Lung (tissue), 12 donors: ENCODE measurements around the gene AUP1. TPM values are rescaled to one million over a fixed set of nuclear protein-coding genes. Genes with fewer than 3 reads are reported as not detected.

ENCODE experiments used
- ATAC-seq: fragments of 200-7000 bp; cut with Tn5 transposase; one replicate; pipeline ENCODE4 v1.9.1; 2020; ENCODE audit warnings: moderate number of reproducible peaks; ENCODE audit not compliant: insufficient read depth, low FRiP score
- DNase-seq, 3 donors: peaks; one replicate each; pipeline ENCODE4 v3.0.0-alpha.2; 2013 to 2017
- H3K27ac ChIP-seq, 2 donors: one replicate each; pipeline ENCODE4 v1.5.1; 2013; ENCODE audit warnings: mild to moderate bottlenecking in 2 of 2, moderate library complexity in 2 of 2, control low read depth in 1 of 2, inconsistent platforms in 1 of 2, low read depth in 1 of 2, low read length in 1 of 2
- H3K27me3 ChIP-seq, 3 donors: one replicate each; pipeline ENCODE4 v1.5.1; 2013; ENCODE audit warnings: low read length in 2 of 3; ENCODE audit not compliant: control insufficient read depth in 3 of 3, insufficient read depth in 3 of 3
- H3K36me3 ChIP-seq, 4 donors: one replicate each; pipeline ENCODE4 v1.5.1; 2013; ENCODE audit warnings: low read length in 4 of 4, mild to moderate bottlenecking in 1 of 4, moderate library complexity in 1 of 4; ENCODE audit not compliant: control insufficient read depth in 4 of 4, insufficient read depth in 4 of 4
- H3K4me1 ChIP-seq, 5 donors: one replicate each; pipeline ENCODE4 v1.5.1; 2013; ENCODE audit warnings: low read length in 5 of 5, mild to moderate bottlenecking in 2 of 5, moderate library complexity in 1 of 5; ENCODE audit not compliant: control insufficient read depth in 5 of 5, insufficient read depth in 5 of 5
- H3K4me3 ChIP-seq: one replicate; pipeline ENCODE4 v1.5.1; 2013; ENCODE audit warnings: mild to moderate bottlenecking, control low read depth, moderate library complexity
- H3K9ac ChIP-seq, 2 donors: one replicate each; pipeline ENCODE4 v1.5.1; 2013; ENCODE audit warnings: low read length in 2 of 2, control low read depth in 1 of 2; ENCODE audit not compliant: insufficient read depth in 1 of 2
- H3K9me3 ChIP-seq, 4 donors: one replicate each; pipeline ENCODE4 v1.5.1; 2013; ENCODE audit warnings: low read length in 3 of 4, mild to moderate bottlenecking in 1 of 4, moderate library complexity in 1 of 4; ENCODE audit not compliant: control insufficient read depth in 4 of 4, insufficient read depth in 3 of 4
- WGBS, 2 donors: extraction: QIAGEN DNeasy Blood & Tissue Kit; methylation state at CpG; one replicate each; pipeline ENCODE4 v1.1.7; 2013; 5-methylcytosine and 5-hydroxymethylcytosine counted together
- polyA plus RNA-seq, 2 donors: library from polyadenylated mRNA; stranded (reverse); fragments of 200-250 nt; gene quantifications; one replicate each; pipeline ENCODE4 v1.2.1, GENCODE V29; 2013
- total RNA-seq, 2 donors: library from RNA; depleted of rRNA in 1 of 2; stranded (reverse); fragments of >200 nt in 1 of 2; gene quantifications; one replicate each; pipeline ENCODE4 v1.2.1, GENCODE V29; 2014 to 2021
- TF ChIP-seq, protein P1 (sequence below): IDR thresholded peaks from 2 replicates; pipeline ENCODE4 v1.5.1; 2012; ENCODE audit warnings: mild to moderate bottlenecking; ENCODE audit errors: control extremely low read depth, extremely low read depth
- donor health status: control.
- donor health status: control.
- donor health status: Bipolar disorder and iron deficiency.
- donor health status: healthy.
- donor health status: DM: yes; HTN: yes; CAD: no.

The AUP1 gene
- total and polyA plus RNA-seq, 4 donors, result 65.6 to 185 (median 129) TPM

DNA sequence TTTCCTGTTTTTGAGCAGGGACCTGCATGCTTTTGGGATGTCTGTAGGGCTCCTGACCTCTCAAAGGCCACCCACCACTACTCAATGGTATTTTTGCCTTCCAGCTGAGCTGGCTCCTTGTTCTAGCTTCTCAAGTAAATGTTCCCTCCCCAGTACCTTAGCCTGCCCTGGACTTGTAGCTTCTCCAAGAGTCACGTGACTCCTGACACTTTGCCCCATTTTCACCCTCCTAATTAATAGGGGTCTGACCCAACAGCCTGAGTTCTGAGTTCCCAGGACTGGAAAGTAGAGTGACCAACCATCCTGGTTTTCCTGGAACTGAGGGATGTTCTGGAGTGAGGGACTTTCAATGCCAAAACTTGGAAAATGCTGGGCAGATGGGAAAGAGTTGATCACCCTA is 34.1 kb downstream of the AUP1 start:
- H3K9ac ChIP-seq, result no peak overlapping the region
- no peaks in the 10 kb centered on the region for H3K9me3 ChIP-seq
- 92 to 100% methylated on average over 1 of the region's 1 CpG for WGBS, 2 donors
- TF ChIP-seq, protein P1, sequence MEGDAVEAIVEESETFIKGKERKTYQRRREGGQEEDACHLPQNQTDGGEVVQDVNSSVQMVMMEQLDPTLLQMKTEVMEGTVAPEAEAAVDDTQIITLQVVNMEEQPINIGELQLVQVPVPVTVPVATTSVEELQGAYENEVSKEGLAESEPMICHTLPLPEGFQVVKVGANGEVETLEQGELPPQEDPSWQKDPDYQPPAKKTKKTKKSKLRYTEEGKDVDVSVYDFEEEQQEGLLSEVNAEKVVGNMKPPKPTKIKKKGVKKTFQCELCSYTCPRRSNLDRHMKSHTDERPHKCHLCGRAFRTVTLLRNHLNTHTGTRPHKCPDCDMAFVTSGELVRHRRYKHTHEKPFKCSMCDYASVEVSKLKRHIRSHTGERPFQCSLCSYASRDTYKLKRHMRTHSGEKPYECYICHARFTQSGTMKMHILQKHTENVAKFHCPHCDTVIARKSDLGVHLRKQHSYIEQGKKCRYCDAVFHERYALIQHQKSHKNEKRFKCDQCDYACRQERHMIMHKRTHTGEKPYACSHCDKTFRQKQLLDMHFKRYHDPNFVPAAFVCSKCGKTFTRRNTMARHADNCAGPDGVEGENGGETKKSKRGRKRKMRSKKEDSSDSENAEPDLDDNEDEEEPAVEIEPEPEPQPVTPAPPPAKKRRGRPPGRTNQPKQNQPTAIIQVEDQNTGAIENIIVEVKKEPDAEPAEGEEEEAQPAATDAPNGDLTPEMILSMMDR, result no peak
- DNase-seq (no peak), ATAC-seq (no peak)
- H3K4me3 ChIP-seq, result no peak overlapping the region
- H3K27me3 ChIP-seq, result peaks cover 0 to 43% (median 35%) of the 10 kb centered on the region in 3 donors
- no peak overlapping the region for H3K27ac ChIP-seq
- peaks cover 0 to 21% (median 4%) of the 10 kb centered on the region in 5 donors for H3K4me1 ChIP-seq
- peaks cover 16 to 36% (median 26%) of the 10 kb centered on the region in 4 donors for H3K36me3 ChIP-seq

DNA sequence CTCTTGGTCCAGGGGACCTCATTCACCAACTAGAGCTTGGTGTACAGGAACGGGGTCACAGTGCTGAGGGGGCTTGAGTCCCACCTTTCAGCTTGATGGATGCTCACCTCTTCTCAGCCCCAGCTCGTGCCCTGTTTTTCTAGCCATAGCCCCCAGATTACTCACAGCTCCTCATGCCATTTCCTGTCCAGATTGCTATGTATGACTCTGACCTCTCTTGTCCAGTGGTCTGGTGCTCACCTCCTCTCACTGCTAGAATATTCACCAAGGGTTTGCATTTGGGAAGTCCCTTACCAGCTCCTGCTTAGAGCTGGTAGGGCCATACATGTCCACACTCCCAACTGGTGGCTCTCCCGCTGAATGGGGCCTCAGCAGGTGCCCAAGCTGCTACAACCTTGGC is 36.0 kb downstream of the AUP1 start:
- H3K36me3 ChIP-seq, result peaks cover 23 to 42% (median 34%) of the 10 kb centered on the region in 4 donors

GRCh38 chr2:74491648-74492544 is 37.6 kb downstream of the AUP1 start:
- H3K4me1 ChIP-seq, result no peaks in the 10 kb centered on the region
- H3K4me3 ChIP-seq, result no peak overlapping the region
- 96 to 98% methylated on average over 12 of the region's 12 CpGs for WGBS, 2 donors
- H3K27me3 ChIP-seq, result peaks cover 0 to 10% (median 4%) of the 10 kb centered on the region in 3 donors
- TF ChIP-seq, protein P1, result no peak
- H3K9me3 ChIP-seq, result no peaks in the 10 kb centered on the region
- peaks cover 23 to 42% (median 38%) of the 10 kb centered on the region in 4 donors for H3K36me3 ChIP-seq
- DNase-seq (no peak), ATAC-seq (no peak)
- no peak overlapping the region for H3K9ac ChIP-seq
- no peak overlapping the region for H3K27ac ChIP-seq

More for the DNA sequence above, 36.0 kb downstream of the AUP1 start:
- DNase-seq (no peak), ATAC-seq (no peak)
- Histone ChIP-seq H3K9me3 (no peaks in the 10 kb centered on the region), H3K27ac (no peak overlapping the region), H3K4me3 (no peak overlapping the region), H3K9ac (no peak overlapping the region), H3K27me3 (peaks cover 0 to 26% (median 19%) of the 10 kb centered on the region in 3 donors), H3K4me1 (peaks cover 0 to 11% (median 4%) of the 10 kb centered on the region in 5 donors)
- TF ChIP-seq, protein P1, result no peak
- 95 to 96% methylated on average over 3 of the region's 3 CpGs for WGBS, 2 donors
